GM21381 (cell line): ENCODE results near the gene CCNL2.

Experiments used
- ATAC-seq: cut with Tn5 transposase; IDR thresholded peaks from one replicate; pipeline ENCODE4 v1.9.1; 2021; ENCODE audit warnings: mild to moderate bottlenecking, moderate library complexity; ENCODE audit not compliant: unreplicated experiment

Gene CCNL2

GRCh38 chr1:1358433-1359271 lies 40.5 kb downstream of the CCNL2 start, which contains the start of gene MXRA8:
Gene MXRA8, minus strand, starts transcription at chr1:1358555. Its CDS starts 51 bp downstream, at chr1:1358504.
- no peak for ATAC-seq

DNA sequence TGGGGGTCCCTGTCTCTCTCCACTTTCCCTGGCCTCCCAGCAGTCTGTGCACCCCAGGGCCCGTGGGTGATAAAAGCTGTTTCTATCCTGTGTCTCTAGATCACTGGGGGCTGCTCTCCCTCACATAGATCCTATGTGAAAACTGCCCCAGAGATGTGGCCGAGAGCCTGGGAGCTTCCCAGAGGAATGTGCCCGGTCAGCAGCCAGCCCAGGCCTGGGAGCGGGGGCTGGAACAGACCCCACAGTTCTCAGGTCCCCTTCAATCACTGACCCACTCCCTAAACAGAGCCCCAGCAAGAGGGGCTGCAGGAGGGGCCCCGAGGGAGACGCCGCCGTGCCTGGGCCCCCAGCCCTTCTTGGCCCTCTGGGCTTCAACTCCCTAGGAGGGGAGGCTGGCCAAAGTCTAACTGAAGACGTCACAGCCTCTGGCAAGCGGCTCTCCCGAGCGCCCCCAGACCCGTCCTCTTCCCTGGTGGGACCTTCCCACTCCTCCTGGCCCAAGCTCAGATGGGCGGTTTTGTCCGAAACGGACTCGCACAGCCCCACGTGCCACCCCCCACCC lies 41.2 kb downstream of the CCNL2 start:
- ATAC-seq: no peak

GRCh38 chr1:1356796-1357401 lies 42.2 kb downstream of the CCNL2 start:
- no peak for ATAC-seq

DNA sequence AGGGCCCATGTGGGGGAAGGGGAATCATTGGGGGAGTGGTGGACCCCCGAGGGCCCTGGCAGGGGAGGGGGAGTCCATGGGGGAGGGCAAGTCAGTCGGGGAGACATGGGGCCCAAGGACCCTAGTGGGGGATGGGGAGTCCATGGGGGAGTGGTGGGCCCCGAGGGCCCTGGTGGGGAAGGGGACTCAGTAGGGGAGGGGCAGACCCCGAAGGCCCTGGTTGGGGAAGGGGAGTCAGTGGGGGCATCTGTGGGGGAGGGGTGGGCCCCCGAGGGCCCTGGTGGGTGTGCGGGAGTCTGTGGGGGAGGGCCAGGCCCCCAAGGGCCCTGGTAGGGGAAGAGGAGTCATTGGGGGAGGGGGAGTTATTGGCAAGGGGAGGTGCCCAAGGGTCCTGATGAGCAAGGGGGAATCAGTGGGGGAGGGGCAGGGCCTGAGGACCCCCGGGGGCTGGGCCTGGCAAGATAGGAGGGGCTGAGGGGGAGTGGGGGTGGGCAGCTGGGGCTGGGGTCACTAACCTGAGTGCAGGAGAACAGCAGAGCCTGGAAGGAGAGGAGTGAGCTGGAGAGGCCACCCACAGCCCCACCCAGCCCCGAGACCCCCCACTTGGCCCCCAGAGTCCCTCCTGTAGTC lies 42.9 kb downstream of the CCNL2 start:
- no peak for ATAC-seq

GRCh38 chr1:1355416-1355815 lies 43.7 kb downstream of the CCNL2 start:
- ATAC-seq: no peak

DNA sequence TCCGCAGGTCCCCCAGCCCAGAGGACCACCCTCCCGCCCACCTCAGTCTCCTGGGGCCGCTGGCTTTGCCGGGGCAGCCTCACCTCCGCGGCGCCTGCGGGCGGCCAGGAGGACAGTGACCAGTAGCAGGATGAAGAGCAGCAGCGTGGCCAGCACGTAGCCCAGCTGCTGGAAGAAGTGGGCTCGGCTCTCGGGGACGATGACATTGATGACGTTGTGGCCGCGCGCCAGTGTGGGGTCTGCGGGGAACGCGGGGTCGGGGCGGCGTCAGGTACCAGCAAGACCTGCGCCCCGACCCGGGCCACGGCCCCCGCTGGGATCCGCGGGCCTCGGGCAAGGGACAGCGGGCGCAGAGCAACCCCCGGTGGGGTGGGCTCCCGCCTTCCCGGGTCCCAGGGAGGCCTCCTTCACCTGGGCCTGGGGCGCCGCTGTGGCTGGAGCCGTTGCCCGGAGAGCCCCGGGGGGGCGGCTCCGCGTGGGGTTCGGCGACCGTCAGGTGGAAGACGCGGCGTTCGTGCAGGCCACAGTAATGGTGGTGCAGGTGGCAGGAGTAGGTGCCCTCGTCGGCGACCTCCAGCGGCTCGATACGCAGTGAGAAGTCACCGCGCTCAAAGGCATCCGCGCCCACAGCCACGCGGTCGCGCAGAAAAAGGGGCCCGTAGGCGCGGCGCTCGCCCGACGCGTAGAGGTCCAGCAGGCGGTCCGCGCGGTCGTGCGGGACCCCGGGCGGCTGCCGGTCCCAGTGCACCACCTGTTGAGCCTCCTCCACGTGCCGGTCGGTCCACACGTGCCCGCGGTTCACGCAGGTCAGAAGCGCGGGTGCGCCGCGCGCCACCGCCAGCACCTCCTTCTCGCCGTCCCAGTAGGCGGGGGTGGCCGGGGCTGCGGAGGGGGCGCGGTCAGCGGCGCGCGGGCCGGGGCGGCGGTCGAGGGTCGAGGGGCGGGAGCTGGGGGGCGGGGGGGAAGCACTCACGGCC lies 44.6 kb downstream of the CCNL2 start:
- ATAC-seq: no peak

DNA sequence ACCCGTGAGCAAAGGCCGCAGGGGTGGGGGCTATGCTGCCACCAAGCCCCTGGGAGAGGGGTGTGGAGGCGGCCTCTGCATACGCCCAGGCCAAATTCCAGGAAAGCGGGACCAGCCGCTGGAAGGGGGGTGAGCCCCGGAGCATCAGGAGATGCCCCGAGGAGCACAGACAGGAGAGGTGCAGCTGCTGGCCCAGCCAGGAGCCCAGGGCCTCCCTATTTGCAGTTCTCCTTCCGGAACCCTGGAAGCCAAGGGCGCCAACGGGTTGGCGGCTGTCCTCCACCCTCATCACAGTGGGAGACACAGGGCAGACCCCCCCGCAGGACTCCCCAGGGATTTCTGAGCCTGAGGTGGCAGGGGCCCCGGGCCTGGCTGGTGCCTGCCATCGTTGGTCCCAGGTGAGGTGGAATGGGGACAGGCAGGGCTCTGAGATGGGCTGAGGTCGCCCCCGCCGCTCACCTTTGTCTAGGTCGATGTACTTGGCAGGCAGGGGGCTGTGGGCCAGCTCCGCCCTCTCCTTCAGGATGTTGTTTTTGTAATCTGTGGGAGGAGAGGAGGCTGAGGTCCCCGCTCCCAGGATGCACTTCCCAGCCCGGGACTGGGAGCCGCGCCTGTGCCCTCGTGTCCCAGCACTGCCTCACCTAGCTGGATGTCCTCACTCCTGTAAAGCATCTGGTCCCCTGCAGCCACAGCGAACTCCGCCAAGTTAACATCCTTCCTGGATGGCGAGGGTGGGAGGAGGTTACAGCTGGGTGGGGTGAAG lies 45.6 kb downstream of the CCNL2 start:
- no peak for ATAC-seq

GRCh38 chr1:1352786-1353388 lies 46.2 kb downstream of the CCNL2 start:
- no peak for ATAC-seq

DNA sequence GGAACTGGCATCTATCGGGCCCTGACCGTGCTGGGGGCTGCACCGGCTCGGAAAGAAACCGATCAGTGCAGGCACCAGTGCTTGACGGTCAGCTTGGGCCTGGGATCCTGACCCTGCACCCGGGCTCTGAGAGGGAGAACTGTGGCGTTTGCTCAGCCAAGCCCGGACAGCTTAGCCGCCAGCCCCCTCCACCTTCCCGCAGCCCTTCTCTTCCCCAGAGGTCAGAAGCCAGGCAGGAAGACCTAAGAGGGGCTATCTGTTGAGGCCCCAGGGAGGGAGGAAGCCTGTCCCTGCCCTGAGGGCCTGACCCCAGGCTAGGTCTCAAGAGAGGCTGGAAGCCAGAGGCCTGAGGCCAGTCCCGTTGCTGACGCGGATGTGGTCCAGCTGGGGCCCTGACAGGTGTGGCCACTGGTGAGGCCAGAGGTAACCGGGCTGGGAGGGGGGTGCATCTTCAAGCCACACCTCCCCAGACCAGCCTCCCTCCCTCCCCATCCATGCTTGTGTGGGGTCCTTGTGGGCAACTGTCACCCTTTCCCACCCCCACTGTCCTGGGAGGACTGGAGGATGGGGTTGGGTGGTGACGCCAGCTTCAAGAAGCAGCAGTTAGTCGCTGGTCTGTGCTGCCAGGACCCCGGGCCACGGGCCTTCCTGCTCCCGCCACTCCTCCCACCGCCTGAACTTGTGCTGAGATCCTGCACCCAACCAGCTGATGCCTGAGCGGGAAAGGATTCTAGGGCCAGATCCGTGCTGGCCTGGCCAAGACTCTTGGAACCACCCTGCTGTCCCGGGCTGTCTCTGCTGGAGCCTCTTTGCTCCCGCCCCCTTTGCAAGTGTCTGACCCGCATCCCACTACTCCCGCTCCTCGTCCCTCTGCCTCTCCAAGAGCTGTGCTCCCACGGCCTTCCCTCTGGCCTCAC lies 47.4 kb downstream of the CCNL2 start:
- no peak for ATAC-seq

DNA sequence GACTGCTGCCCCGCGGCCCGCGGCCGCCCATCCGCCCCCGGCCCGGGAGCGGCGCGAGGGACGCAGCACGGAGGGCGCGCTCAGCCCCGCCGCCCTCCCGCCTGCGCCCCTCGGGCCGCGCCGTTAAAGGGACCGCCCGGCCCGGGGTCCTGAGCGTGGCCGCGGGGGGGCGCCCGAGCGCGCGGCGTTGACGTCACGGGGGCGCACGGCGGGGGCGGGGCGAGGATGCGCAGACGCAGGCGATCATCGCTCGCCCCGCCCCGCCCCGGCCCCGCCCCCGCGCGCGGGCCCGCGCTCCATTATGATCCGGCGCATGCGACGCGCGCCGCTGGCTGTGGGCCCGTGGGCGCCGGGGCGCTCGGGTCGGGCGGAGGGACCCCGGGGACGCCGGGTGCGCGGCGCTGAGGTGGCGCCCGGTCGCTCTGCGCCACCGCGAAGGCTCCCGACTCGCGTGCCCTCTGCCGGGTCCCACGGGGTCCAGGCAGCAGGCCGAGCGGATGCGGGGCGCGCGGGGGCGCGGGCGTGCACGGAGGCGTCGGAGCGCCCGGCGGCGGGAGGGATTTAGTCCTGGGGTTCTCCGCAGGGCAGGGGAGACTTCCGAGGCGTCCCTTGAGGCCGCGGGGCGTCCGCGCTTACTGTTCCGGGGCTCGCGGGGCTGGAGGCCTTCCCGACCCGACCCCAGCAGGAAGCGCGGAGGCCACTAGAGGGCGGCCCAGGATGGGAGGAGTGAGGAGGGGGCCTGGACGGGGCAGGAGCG lies 49.7 kb downstream of the CCNL2 start, which contains the start of gene DVL1:
Gene DVL1, minus strand, starts transcription at position 163 of the 757 bp plus-strand sequence. CDS start 353 bp downstream, outside the sequence.
- ATAC-seq: peak; percentile 64

- ATAC-seq: peak; percentile 36
Measured at GRCh38 chr1:1348420-1349255, 50.5 kb downstream of the CCNL2 start.

DNA sequence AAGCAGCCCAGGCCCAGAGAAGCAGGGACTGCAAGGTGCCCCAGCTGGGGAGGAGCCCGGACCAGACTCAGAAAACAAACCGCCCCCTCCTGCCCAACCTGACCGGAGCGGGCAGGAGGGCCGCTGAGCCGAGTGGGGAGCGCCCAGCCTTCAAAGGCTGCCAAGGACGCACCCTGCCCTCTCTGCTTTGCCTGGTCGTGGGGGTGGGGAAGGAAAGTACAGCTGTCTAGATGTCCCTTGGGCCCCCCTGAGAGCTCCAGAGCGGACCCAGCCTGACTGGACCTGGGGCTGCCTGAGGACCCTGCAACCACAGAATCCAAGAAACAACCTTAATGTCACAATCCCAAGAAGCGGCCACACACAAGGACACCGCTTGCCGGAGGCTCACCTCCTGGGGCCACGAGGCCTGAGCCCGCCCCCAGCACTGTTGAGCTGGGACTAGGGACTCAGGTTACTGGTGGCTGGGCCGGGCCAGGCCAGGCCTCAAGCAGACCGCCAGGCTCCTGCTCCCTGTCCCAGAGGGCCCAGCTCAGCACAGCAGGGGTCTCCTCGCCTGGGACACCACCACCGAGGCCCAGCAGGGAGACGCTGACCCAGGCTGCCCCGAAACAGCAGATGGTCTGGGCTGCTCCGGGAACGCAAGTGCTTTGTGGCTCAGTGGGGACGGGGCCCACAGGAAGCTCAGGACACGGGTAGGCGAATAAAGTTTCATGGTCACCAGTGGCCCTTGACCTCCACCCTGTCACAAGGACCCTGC lies 51.3 kb downstream of the CCNL2 start:
- no peak for ATAC-seq

DNA sequence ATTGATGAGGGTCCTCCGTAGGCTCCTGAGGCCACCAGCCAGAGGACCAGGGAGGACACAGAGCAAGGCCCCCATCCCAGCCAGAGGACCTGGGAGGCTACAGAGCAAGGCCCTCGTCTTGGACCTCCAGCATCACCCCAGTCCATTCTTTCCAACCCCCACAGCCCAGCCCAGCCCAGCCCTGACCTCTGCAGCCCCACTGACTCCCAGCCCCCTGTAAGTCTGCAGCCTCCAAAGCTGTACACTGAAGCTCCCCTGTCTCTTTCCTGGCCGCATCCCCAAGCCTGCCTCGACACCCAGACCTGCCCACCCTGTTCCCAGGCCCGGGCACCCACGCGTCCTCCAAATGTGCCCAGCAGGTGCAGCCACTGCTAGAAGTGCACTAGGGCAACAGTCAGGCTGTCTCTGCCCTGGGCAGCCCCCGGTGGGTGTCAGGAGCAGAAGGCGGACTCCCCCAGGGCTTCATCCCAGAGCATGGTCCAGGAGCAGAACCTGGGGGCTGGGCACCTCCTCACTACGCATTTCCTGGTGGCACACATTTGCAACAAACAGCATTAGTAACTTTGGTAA lies 52.0 kb downstream of the CCNL2 start:
- no peak for ATAC-seq

- no peak for ATAC-seq
Measured at GRCh38 chr1:1346501-1346890, 52.6 kb downstream of the CCNL2 start.

DNA sequence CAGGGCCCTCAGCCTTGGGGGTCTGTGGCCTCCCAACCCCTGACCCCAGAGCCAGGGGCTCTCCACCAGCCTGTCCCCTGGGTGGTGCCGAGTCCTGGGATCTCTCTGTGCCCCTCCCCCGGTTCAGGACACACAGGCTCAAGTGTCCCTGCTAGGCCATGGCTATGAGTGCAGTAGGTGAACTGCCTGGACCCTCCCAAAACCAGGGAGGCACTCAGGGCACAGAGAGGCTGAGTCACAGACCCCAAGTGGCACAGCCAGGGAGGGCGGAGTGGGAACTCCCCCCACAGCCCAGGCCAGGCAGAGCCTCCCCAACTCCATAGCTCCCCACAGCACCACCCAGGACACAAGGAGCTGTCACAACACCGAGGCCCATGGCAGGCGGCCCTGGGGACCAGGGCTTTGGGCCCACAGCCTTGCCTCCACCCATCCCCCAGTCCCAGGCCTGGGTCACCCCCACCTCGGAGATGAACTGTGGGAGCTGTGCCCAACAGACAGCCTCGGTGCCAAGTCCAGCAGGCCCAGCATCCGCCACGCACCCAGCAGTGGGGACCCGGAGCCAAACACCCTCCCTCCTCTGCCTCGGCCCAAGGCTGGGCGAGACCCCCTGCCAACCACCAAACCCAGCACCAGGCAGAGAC lies 53.2 kb downstream of the CCNL2 start:
- no peak for ATAC-seq
